Neuron (in vitro differentiated cells): ENCODE data around the gene KY.
A peak's percentile ranks its signal among the peaks of the same experiment; 100 is the strongest.

ENCODE experiments used
- H2AFZ ChIP-seq: one replicate; pipeline ENCODE4 v1.6.1; 2013; ENCODE audit warnings: low read depth, mild to moderate bottlenecking, inconsistent platforms, low read length, moderate library complexity
- H3K27me3 ChIP-seq: one replicate; pipeline ENCODE4 v1.6.1; 2013; ENCODE audit warnings: low read length; ENCODE audit not compliant: insufficient read depth
- H3K36me3 ChIP-seq: one replicate; pipeline ENCODE4 v1.6.1; 2013; ENCODE audit warnings: low read length; ENCODE audit not compliant: insufficient read depth
- H3K4me1 ChIP-seq: one replicate; pipeline ENCODE4 v1.6.1; 2013; ENCODE audit warnings: low read length; ENCODE audit not compliant: insufficient read depth
- H3K4me3 ChIP-seq: 2 replicates; pipeline ENCODE4 v1.5.1; 2013; ENCODE audit warnings: mild to moderate bottlenecking, low read length, moderate library complexity
- H3K9me3 ChIP-seq: one replicate; pipeline ENCODE4 v1.6.1; 2013; ENCODE audit warnings: low read length

The KY gene

GRCh38 chr3:134607054-134608022 is 43.5 kb downstream of the KY start:
- Histone ChIP-seq H2AFZ (no peak overlapping the region), H3K27me3 (no peaks in the 10 kb centered on the region), H3K4me3 (no peak overlapping the region), H3K9me3 (no peaks in the 10 kb centered on the region), H3K4me1 (peaks cover 13% of the 10 kb centered on the region), H3K36me3 (no peaks in the 10 kb centered on the region)

GRCh38 chr3:134606033-134607025 is 44.5 kb downstream of the KY start:
- H3K9me3 ChIP-seq, result no peaks in the 10 kb centered on the region
- H3K36me3 ChIP-seq, result no peaks in the 10 kb centered on the region
- H3K4me1 ChIP-seq, result peaks cover 22% of the 10 kb centered on the region
- H3K4me3 ChIP-seq, result no peak overlapping the region
- no peaks in the 10 kb centered on the region for H3K27me3 ChIP-seq
- no peak overlapping the region for H2AFZ ChIP-seq

DNA sequence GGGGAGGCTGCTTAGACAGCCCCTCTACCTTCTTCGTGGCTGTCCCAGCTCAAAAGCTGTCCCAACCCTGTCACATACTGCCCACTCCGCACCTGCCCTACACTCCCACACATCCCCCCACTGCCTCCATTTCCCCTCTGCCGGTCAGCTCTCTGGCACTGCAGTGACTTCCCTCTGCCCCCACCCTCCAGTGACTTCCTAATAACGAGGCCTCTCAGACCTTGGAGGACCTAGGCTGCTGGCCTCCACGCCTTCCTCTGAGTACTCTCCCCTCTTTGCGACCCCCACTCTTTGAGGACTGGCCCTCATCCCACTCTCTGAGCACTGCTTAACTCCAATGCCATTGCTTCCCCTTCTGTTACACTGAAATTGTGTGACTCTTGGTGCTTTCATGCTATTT is 45.3 kb downstream of the KY start:
- peaks cover 28% of the 10 kb centered on the region for H3K4me1 ChIP-seq

DNA sequence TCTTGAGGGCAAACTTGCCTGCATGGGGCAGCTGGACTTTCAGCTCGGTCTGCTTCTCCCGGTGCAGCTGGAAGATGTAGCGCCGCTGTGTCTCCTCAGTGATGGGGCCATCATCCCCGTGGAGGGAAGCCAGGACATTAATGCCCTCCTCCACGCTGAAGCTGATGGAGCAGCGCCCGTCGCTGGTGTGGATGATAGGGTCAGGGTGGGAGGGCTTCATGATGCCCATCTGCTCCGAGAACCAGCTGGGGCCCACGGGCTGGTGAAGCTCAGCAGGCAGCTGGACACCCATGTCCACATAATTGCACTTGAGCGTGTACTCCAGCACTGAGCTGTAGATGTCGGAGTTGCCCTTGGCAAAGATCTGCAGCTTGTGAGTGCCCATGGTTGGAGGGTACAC is 46.9 kb downstream of the KY start:
- Histone ChIP-seq H3K9me3 (no peaks in the 10 kb centered on the region), H3K4me1 (peaks cover 44% of the 10 kb centered on the region), H3K4me3 (no peak overlapping the region), H3K36me3 (no peaks in the 10 kb centered on the region), H3K27me3 (no peaks in the 10 kb centered on the region), H2AFZ (no peak overlapping the region)

More for the DNA sequence above, 45.3 kb downstream of the KY start:
- H3K27me3 ChIP-seq, result no peaks in the 10 kb centered on the region
- H3K4me3 ChIP-seq, result no peak overlapping the region
- no peak overlapping the region for H2AFZ ChIP-seq
- no peaks in the 10 kb centered on the region for H3K9me3 ChIP-seq
- no peaks in the 10 kb centered on the region for H3K36me3 ChIP-seq

GRCh38 chr3:134603480-134603879 is 47.3 kb downstream of the KY start:
- no peaks in the 10 kb centered on the region for H3K9me3 ChIP-seq
- peaks cover 49% of the 10 kb centered on the region for H3K4me1 ChIP-seq
- no peak overlapping the region for H2AFZ ChIP-seq
- H3K36me3 ChIP-seq, result no peaks in the 10 kb centered on the region
- H3K27me3 ChIP-seq, result no peaks in the 10 kb centered on the region
- H3K4me3 ChIP-seq, result no peak overlapping the region

DNA sequence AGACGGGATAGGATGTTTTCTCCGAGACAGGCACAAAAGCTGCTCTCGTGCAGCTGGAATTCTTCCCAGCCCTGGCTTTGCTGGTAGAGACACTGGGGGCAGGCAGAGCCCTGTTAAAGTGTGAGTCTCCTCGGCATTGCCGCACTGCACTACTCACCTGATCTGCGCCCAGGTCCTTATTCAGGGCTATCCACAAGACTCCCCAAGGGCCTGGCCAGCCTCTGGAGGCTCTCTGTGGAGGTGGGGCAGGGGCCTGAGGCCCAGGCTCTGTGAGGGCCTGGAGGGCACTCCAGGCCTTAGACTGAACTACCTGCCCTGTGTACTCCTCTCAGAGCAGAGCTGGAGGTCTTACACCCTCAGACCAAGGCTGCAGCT is 48.4 kb downstream of the KY start:
- no peaks in the 10 kb centered on the region for H3K36me3 ChIP-seq
- H3K4me1 ChIP-seq, result peaks cover 50% of the 10 kb centered on the region
- H3K27me3 ChIP-seq, result no peaks in the 10 kb centered on the region
- peak overlapping the region; percentile 11 for H3K4me3 ChIP-seq
- H2AFZ ChIP-seq, result no peak overlapping the region
- H3K9me3 ChIP-seq, result no peaks in the 10 kb centered on the region

DNA sequence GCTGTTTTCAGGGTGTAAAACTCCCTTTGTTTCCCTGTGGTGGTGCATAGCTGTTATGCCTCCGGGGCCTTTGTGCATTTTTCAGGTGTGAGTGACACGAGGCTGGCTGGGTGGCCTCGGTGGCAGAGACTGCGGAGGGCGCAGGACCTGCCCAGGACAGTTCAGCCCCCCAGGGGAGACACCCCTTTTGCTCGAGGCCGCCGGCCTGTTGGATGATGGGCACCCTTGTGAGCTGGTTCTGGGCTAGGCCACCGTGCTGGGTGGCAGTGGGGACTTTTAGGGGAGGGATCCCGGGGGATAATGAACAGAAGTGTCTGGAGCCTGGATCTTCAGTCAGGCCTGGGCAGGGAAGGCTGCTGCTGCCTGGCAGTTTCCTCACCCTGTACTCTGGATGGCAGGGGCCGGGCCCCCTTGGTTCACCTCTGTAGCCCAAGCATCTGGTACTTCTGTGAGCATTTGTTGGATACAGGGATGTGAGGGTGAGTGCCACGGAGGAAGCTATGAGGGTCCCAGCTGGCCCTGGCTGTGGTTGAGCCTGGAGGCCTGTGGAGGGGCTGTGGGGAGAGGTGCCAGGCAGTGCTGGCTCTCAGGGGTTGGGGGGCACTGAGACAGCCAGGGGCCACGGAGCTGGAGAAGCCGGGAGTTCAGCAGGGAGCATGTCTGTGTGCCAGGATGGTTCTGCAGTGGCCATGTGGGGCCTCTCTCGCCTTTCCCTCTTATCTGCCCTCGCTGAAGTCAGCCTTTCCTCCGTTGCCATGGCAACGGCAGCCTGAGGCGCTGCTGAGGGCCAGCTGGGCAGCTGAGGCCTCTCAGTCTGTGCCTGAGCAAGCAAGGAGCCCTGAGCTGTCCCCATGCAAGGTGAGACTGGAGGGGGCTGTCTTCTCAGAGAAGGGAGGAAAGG is 49.0 kb downstream of the KY start:
- Histone ChIP-seq H2AFZ (no peak overlapping the region), H3K27me3 (no peaks in the 10 kb centered on the region), H3K4me1 (peaks cover 50% of the 10 kb centered on the region), H3K36me3 (no peaks in the 10 kb centered on the region), H3K9me3 (no peaks in the 10 kb centered on the region), H3K4me3 (peak overlapping the region; percentile 11)

- Histone ChIP-seq H3K4me3 (peak overlapping the region; percentile 25), H3K4me1 (peaks cover 50% of the 10 kb centered on the region)
These were observed 49.9 kb downstream of the KY start for GRCh38 chr3:134600685-134601463.

DNA sequence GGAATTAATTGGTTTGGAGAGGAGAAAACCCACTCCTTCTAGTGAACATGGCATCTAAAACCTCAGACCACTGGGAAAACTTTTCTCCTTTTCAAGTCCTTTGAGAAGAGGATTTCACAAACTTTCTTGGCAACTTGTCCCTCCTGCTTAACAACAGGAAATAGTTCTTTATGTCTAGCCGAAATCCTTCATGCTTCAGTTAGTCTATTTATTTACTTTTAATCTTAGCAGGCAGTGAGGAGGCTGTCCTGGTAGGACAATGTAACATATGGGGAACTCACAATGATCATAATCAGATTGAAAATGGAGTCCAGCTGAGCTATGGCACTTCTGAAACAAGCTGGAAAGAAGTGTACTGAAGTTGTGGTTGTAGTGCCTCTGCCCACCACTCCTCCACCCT is 50.6 kb downstream of the KY start:
- Histone ChIP-seq H3K36me3 (no peaks in the 10 kb centered on the region), H3K27me3 (no peaks in the 10 kb centered on the region), H3K4me3 (no peak overlapping the region), H3K9me3 (peaks cover 5% of the 10 kb centered on the region), H3K4me1 (peaks cover 50% of the 10 kb centered on the region), H2AFZ (no peak overlapping the region)

More at GRCh38 chr3:134600685-134601463, 49.9 kb downstream of the KY start:
- peaks cover 5% of the 10 kb centered on the region for H3K9me3 ChIP-seq
- no peaks in the 10 kb centered on the region for H3K36me3 ChIP-seq
- H3K27me3 ChIP-seq, result no peaks in the 10 kb centered on the region
- peak overlapping the region; percentile 14 for H2AFZ ChIP-seq

- Histone ChIP-seq H2AFZ (no peak overlapping the region), H3K36me3 (no peaks in the 10 kb centered on the region), H3K27me3 (no peaks in the 10 kb centered on the region), H3K4me1 (peaks cover 50% of the 10 kb centered on the region), H3K9me3 (peaks cover 5% of the 10 kb centered on the region), H3K4me3 (no peak overlapping the region)
These were observed 51.9 kb downstream of the KY start for GRCh38 chr3:134598763-134599545.

DNA sequence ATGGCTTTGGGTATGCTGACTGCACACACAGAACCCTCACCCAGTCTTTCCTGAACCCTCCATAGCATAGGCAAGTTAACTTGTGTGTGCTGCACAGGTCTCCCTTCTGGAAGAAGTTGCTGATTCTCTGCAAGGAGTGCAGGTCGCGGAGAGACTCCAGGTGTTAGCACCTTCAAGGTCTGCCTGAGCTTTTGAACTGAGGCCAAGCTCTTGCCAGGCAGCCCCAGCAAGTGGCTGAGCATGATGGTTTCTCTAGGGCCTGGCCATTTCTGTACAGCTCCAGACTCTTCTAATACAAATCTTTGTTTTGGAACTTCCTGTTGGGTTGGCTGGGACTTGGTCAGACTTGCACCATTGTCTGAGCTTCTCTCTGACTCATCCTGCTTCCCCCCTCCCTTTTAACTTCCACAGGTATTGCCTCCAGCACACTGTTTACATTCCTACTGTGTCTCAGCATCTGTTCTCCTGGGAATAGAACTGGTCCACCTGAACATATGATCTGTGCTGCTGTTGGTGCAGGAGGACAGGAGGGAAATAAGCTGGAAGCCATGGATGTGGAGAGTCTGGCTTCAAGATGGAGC is 53.3 kb downstream of the KY start:
- no peak overlapping the region for H3K4me3 ChIP-seq
- peaks cover 5% of the 10 kb centered on the region for H3K9me3 ChIP-seq
- peaks cover 40% of the 10 kb centered on the region for H3K4me1 ChIP-seq
- no peaks in the 10 kb centered on the region for H3K36me3 ChIP-seq
- H2AFZ ChIP-seq, result no peak overlapping the region
- H3K27me3 ChIP-seq, result no peaks in the 10 kb centered on the region
